Panc1 (cell line): ENCODE results near the gene ZNF680. TPM values are rescaled to one million over a fixed set of nuclear protein-coding genes. Genes with fewer than 3 reads are reported as not detected.

Experiments
- ATAC-seq: fragments of 200-7000 bp; cut with Tn5 transposase; 2 replicates; pipeline ENCODE4 v1.9.1; 2020; ENCODE audit warnings: mild to moderate bottlenecking, moderate library complexity
- BruUV-seq: library from RNA; stranded (reverse); fragments of 400-500 nt; replicated peaks from 2 replicates; lab custom pipeline; 2021; lab: Mats Ljungman, UMichigan
- CTCF ChIA-PET: fragments of 300-600 bp; sonication (Branson Sonifier 250); formaldehyde crosslinking; loops from one replicate; lab custom pipeline; 2022; ENCODE audit warnings: antibody characterized with exemption; lab: Charles Lee
- POLR2A ChIA-PET: fragments of 300-600 bp; sonication (Branson Sonifier 250); formaldehyde crosslinking; loops from one replicate; lab custom pipeline; 2022; ENCODE audit warnings: antibody characterized with exemption; lab: Charles Lee
- DNase-seq: peaks from one replicate; pipeline ENCODE4 v3.0.0-alpha.2; 2010; ENCODE audit warnings: low read depth, low spot score
- H3K27ac ChIP-seq: 2 replicates; pipeline ENCODE4 v1.5.1; 2011; ENCODE audit warnings: mild to moderate bottlenecking, low read length, inconsistent platforms
- H3K27me3 ChIP-seq: fragments of 200-500 bp; sonication (Bioruptor generic); 2 replicates; pipeline ENCODE4 v1.6.0; 2014; ENCODE audit warnings: low read length, inconsistent platforms; ENCODE audit not compliant: control insufficient read depth, insufficient read depth
- H3K36me3 ChIP-seq: fragments of 200-500 bp; sonication (Bioruptor generic); 2 replicates; pipeline ENCODE4 v1.5.1; 2014; ENCODE audit warnings: inconsistent platforms, mild to moderate bottlenecking, low read length, moderate library complexity; ENCODE audit not compliant: control insufficient read depth, insufficient read depth
- H3K4me1 ChIP-seq: 2 replicates; pipeline ENCODE4 v1.5.1; 2011; ENCODE audit warnings: inconsistent platforms, mild to moderate bottlenecking, low read length, moderate library complexity; ENCODE audit not compliant: control insufficient read depth, insufficient read depth
- H3K4me3 ChIP-seq, 2 experiments: 2 replicates each; pipeline ENCODE4 v1.5.1; 2011 to 2012; ENCODE audit warnings: low read depth in 2 of 2, low read length in 2 of 2, mild to moderate bottlenecking in 2 of 2, inconsistent platforms in 1 of 2, moderate library complexity in 1 of 2
- H3K9me3 ChIP-seq: fragments of 200-500 bp; sonication (Bioruptor generic); 2 replicates; pipeline ENCODE4 v1.5.1; 2014; ENCODE audit warnings: low read depth, mild to moderate bottlenecking, inconsistent platforms, low read length, moderate library complexity; ENCODE audit not compliant: control insufficient read depth, insufficient read depth
- POLR2AphosphoS5 ChIP-seq: IDR thresholded peaks from 2 replicates; pipeline ENCODE4 v1.6.1; 2012; ENCODE audit warnings: mild to moderate bottlenecking, low read depth, low read length, moderate library complexity
- SIN3A ChIP-seq: IDR thresholded peaks from 2 replicates; pipeline ENCODE4 v1.6.1; 2012; ENCODE audit warnings: low read depth, mild to moderate bottlenecking, low read length, moderate library complexity, borderline replicate concordance; ENCODE audit not compliant: insufficient read depth
- TCF7L2 ChIP-seq: IDR thresholded peaks from 2 replicates; pipeline ENCODE4 v1.6.1; 2011; ENCODE audit warnings: mild to moderate bottlenecking, low read depth, low read length, inconsistent platforms
- in situ Hi-C: cut with HindIII; loops from 2 replicates; pipeline ENCODE4 v1.10.0; 2016; ENCODE audit warnings: low sequenced_read_pairs, low pct_unique_long_range_greater_than_20kb
- intact Hi-C: fragments of 100-400 bp; cut with micrococcal nuclease; formaldehyde crosslinking; loops from one replicate; pipeline ENCODE4 v1.10.0; 2022; ENCODE audit not compliant: unreplicated experiment
- total RNA-seq: library from RNA; stranded (reverse); gene quantifications from one replicate; pipeline ENCODE4 v1.2.1, GENCODE V29; 2021; ENCODE audit not compliant: unreplicated experiment
- TF ChIP-seq, protein P1 (sequence below): fragments of 450-650 bp; IDR thresholded peaks from 2 replicates; pipeline ENCODE4 v1.5.1; 2017; ENCODE audit warnings: mild to moderate bottlenecking
- TF ChIP-seq, protein P2 (sequence below), 2 experiments: IDR thresholded peaks; 2 replicates each; pipeline ENCODE4 v1.6.1; 2011 to 2012; ENCODE audit warnings: low read depth in 2 of 2, control low read depth in 1 of 2, low read length in 1 of 2, mild to moderate bottlenecking in 1 of 2, moderate library complexity in 1 of 2; ENCODE audit not compliant: insufficient read depth in 1 of 2

Gene ZNF680
- total RNA-seq, 1 experiment from 2014 or later, result 21.3 TPM

DNA sequence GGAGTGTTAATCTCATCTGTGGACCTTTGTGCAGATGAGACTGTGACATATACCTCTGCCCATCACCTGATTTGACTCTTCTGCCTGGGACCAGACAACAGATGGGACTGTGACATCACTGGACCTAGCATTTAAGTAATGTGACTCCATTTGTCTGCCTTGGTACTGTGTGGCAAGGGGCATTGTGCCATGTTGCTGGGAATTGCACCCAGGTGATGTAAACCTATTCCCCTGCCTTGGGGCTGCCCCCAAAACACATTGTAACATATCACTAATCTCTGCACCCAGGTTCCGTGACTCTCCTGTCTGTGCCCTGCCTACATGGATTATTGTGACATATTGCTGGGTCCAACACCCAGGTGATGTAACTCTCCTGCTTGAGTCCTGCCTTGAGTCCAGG, 40.4 kb upstream of the ZNF680 start:
- Histone ChIP-seq H3K27ac (no peak overlapping the region), H3K4me3 (no peak overlapping the region), H3K27me3 (no peaks in the 10 kb centered on the region), H3K4me1 (no peaks in the 10 kb centered on the region), H3K36me3 (no peaks in the 10 kb centered on the region), H3K9me3 (no peaks in the 10 kb centered on the region)
- CTCF ChIA-PET, result no interaction called here
- BruUV-seq, result no TSS peak
- TF ChIP-seq, protein P1, sequence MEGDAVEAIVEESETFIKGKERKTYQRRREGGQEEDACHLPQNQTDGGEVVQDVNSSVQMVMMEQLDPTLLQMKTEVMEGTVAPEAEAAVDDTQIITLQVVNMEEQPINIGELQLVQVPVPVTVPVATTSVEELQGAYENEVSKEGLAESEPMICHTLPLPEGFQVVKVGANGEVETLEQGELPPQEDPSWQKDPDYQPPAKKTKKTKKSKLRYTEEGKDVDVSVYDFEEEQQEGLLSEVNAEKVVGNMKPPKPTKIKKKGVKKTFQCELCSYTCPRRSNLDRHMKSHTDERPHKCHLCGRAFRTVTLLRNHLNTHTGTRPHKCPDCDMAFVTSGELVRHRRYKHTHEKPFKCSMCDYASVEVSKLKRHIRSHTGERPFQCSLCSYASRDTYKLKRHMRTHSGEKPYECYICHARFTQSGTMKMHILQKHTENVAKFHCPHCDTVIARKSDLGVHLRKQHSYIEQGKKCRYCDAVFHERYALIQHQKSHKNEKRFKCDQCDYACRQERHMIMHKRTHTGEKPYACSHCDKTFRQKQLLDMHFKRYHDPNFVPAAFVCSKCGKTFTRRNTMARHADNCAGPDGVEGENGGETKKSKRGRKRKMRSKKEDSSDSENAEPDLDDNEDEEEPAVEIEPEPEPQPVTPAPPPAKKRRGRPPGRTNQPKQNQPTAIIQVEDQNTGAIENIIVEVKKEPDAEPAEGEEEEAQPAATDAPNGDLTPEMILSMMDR, result no peak
- TF ChIP-seq, protein P2, sequence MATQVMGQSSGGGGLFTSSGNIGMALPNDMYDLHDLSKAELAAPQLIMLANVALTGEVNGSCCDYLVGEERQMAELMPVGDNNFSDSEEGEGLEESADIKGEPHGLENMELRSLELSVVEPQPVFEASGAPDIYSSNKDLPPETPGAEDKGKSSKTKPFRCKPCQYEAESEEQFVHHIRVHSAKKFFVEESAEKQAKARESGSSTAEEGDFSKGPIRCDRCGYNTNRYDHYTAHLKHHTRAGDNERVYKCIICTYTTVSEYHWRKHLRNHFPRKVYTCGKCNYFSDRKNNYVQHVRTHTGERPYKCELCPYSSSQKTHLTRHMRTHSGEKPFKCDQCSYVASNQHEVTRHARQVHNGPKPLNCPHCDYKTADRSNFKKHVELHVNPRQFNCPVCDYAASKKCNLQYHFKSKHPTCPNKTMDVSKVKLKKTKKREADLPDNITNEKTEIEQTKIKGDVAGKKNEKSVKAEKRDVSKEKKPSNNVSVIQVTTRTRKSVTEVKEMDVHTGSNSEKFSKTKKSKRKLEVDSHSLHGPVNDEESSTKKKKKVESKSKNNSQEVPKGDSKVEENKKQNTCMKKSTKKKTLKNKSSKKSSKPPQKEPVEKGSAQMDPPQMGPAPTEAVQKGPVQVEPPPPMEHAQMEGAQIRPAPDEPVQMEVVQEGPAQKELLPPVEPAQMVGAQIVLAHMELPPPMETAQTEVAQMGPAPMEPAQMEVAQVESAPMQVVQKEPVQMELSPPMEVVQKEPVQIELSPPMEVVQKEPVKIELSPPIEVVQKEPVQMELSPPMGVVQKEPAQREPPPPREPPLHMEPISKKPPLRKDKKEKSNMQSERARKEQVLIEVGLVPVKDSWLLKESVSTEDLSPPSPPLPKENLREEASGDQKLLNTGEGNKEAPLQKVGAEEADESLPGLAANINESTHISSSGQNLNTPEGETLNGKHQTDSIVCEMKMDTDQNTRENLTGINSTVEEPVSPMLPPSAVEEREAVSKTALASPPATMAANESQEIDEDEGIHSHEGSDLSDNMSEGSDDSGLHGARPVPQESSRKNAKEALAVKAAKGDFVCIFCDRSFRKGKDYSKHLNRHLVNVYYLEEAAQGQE (IDR thresholded peaks at IDR 0.05; ENCODE audit: insufficient read depth in 1 of 2, low read depth in 2 of 2, low read length in 1 of 2), result no peak
- TF ChIP-seq SIN3A (no peak), TCF7L2 (no peak), POLR2AphosphoS5 (no peak)
- no peak for ATAC-seq
- intact Hi-C loops, result no loop called here
- no peak for DNase-seq
- POLR2A ChIA-PET, result no interaction called here
- in situ Hi-C loops, result no loop called here

DNA sequence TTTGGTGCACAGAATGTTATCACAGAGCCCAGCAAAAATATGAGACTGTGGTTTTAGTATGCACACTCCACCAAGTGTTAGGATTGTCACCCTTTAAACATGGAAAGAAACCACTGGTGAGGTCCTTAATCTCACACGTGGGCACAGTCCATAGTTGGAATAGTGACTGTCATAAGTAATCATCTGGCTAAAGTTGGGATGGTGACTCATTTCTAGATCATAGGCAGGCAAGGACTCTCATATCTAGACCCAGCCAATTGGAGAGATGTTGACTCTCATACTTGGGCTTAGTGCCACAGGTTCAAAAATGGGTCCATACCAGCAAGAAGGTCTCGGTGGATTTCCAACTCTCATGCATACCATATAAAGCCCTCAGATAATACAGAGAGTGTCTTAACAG, 39.6 kb upstream of the ZNF680 start:
- POLR2A ChIA-PET, result no interaction called here
- H3K4me1 ChIP-seq, result no peaks in the 10 kb centered on the region
- intact Hi-C loops (no loop called here), in situ Hi-C loops (no loop called here)
- no peaks in the 10 kb centered on the region for H3K9me3 ChIP-seq
- TF ChIP-seq TCF7L2, result no peak
- TF ChIP-seq SIN3A, result no peak
- TF ChIP-seq POLR2AphosphoS5, result no peak
- TF ChIP-seq, protein P1, result no peak
- TF ChIP-seq, protein P2 (IDR thresholded peaks at IDR 0.05; ENCODE audit: insufficient read depth in 1 of 2, low read depth in 2 of 2, low read length in 1 of 2), result no peak
- no TSS peak for BruUV-seq
- H3K4me3 ChIP-seq, result no peak overlapping the region
- DNase-seq, result no peak
- ATAC-seq, result no peak
- H3K36me3 ChIP-seq, result no peaks in the 10 kb centered on the region
- H3K27me3 ChIP-seq, result no peaks in the 10 kb centered on the region
- CTCF ChIA-PET, result no interaction called here
- H3K27ac ChIP-seq, result no peak overlapping the region
